Rectal smooth muscle tissue (tissue), 1 donor: Measurements from ENCODE around the gene LRIG1.

ENCODE experiments used
- H3K27ac ChIP-seq: one replicate; pipeline ENCODE4 v1.7.0; 2013; ENCODE audit warnings: low read depth, low read length, inconsistent platforms
- H3K27me3 ChIP-seq: one replicate; pipeline ENCODE4 v1.7.0; 2013; ENCODE audit warnings: low read length; ENCODE audit not compliant: control insufficient read depth, insufficient read depth
- H3K36me3 ChIP-seq: one replicate; pipeline ENCODE4 v1.7.0; 2013; ENCODE audit warnings: low read length; ENCODE audit not compliant: control insufficient read depth, insufficient read depth
- H3K4me1 ChIP-seq: one replicate; pipeline ENCODE4 v1.7.0; 2013; ENCODE audit warnings: low read length; ENCODE audit not compliant: control insufficient read depth, insufficient read depth
- H3K4me3 ChIP-seq: one replicate; pipeline ENCODE4 v1.7.0; 2013; ENCODE audit warnings: low read length
- H3K9ac ChIP-seq: one replicate; pipeline ENCODE4 v1.7.0; 2013; ENCODE audit warnings: low read length

The LRIG1 gene, protein sequence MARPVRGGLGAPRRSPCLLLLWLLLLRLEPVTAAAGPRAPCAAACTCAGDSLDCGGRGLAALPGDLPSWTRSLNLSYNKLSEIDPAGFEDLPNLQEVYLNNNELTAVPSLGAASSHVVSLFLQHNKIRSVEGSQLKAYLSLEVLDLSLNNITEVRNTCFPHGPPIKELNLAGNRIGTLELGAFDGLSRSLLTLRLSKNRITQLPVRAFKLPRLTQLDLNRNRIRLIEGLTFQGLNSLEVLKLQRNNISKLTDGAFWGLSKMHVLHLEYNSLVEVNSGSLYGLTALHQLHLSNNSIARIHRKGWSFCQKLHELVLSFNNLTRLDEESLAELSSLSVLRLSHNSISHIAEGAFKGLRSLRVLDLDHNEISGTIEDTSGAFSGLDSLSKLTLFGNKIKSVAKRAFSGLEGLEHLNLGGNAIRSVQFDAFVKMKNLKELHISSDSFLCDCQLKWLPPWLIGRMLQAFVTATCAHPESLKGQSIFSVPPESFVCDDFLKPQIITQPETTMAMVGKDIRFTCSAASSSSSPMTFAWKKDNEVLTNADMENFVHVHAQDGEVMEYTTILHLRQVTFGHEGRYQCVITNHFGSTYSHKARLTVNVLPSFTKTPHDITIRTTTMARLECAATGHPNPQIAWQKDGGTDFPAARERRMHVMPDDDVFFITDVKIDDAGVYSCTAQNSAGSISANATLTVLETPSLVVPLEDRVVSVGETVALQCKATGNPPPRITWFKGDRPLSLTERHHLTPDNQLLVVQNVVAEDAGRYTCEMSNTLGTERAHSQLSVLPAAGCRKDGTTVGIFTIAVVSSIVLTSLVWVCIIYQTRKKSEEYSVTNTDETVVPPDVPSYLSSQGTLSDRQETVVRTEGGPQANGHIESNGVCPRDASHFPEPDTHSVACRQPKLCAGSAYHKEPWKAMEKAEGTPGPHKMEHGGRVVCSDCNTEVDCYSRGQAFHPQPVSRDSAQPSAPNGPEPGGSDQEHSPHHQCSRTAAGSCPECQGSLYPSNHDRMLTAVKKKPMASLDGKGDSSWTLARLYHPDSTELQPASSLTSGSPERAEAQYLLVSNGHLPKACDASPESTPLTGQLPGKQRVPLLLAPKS

DNA sequence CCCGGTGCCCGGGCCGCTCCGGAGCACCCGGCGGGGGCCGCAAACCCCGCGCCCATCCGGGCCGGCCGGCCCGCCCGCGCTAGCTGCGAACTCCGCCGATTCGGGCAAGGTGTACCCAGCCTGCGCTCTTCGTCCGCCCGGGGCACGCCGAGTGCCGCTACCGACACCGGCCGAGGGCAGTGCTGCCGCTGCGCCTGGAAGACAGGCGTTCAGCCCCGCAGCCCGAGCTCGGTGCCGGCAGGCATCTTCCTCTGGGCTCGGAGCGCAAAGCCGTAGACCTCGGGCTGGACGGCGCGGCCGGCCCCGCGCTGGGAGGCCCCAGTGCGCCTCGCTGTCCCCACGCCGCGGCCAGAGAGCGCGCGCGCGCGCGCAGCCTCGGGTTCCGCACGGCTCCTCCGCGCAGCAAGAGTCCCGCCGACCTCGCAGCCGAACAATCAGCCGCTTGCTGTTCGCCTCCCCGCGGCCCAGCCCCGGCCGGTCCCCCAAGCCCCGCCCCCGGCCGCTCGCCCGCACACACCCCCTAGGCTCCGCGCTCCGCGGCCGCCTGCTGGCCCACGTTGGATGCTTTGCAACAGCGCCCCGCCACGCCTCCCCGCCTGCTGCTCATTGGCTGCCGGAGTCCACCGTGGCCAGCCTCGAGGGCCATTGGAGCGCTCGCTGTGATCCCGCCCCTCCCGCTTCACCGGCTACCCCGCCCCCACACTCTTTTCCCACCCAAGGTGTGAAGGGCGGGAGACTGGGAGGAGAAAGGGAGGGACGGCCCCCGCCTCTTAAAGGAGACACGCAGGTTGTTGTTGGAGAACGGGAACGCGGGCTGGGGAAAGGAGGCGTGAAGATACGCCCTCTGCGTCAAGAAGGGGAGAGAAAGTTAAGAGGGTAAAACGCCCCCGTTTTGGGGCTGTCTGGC is at the start of gene LRIG1:
Gene LRIG1, minus strand, starts transcription at position 447 of the 907 bp plus-strand sequence. CDS start 615 bp downstream, outside the sequence.
- peak within 1 kb of the TSS; percentile 90 for H3K9ac ChIP-seq
- peak within 1 kb of the TSS; percentile 93 for H3K27ac ChIP-seq
- peak within 1 kb of the TSS; percentile 92 for H3K4me3 ChIP-seq
- peaks cover 17% of the 10 kb centered on the region for H3K4me1 ChIP-seq
- H3K36me3 ChIP-seq: no peaks in the 10 kb centered on the region
- no peaks in the 10 kb centered on the region for H3K27me3 ChIP-seq

DNA sequence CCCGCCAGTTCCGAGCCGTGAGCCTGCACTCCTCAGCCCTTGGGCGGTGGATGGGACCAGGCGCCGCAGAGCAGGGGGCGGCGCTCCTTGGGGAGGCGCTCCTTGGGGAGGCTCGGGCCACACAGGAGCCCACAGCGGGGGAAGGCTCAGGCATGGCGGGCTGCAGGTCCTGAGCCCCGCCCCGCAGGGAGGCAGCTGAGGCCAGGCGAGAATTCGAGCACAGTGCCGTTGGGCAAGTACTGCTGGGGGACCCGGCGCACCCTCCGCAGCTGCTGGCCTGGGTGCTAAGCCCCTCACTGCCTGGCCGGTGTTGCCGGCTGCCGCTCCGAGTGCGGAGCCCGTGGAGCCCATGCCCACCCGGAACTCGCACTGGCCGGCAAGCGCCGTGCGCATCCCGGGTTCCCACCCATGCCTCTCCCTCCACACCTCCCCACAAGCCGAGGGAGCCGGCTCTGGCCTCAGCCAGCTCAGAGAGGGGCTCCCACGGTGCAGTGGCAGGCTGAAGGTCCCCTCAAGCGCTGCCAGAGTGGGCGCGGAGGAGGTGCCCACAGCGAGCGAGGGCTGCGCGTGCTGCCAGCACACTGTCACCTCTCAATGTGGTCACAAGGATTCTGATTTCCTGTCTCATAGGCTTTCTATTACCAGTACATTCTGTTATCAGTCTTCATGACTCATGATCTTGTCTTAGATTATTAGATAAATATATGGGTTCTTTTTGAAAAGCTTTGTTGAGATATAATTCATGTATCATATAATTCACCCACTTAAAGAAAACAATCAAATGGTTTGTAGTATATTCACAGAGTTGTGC is 44.0 kb upstream of the LRIG1 start:
- Histone ChIP-seq H3K27ac (no peak overlapping the region), H3K27me3 (no peaks in the 10 kb centered on the region), H3K36me3 (no peaks in the 10 kb centered on the region), H3K4me3 (no peak overlapping the region), H3K9ac (no peak overlapping the region), H3K4me1 (no peaks in the 10 kb centered on the region)

DNA sequence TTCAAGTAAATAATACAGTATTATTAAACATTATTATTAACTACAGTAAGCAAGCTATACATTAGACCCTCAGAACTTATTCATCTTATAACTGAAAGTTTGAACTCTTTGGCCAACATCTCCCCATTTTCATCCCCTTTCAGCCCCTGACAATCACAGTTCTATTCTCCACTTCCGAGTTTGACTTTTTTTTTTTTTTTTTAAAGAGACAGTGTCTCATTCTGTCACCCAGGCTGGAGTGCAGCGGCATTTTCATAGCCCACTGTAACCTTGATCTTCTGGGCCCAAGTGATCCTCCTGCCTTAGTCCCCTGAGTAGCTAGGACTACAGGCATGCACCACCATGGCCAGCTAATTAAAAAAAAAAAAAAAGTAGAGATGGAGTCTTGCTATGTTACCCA is 41.3 kb upstream of the LRIG1 start:
- no peaks in the 10 kb centered on the region for H3K36me3 ChIP-seq
- no peak overlapping the region for H3K27ac ChIP-seq
- no peak overlapping the region for H3K4me3 ChIP-seq
- no peaks in the 10 kb centered on the region for H3K27me3 ChIP-seq
- no peak overlapping the region for H3K9ac ChIP-seq
- H3K4me1 ChIP-seq: no peaks in the 10 kb centered on the region

DNA sequence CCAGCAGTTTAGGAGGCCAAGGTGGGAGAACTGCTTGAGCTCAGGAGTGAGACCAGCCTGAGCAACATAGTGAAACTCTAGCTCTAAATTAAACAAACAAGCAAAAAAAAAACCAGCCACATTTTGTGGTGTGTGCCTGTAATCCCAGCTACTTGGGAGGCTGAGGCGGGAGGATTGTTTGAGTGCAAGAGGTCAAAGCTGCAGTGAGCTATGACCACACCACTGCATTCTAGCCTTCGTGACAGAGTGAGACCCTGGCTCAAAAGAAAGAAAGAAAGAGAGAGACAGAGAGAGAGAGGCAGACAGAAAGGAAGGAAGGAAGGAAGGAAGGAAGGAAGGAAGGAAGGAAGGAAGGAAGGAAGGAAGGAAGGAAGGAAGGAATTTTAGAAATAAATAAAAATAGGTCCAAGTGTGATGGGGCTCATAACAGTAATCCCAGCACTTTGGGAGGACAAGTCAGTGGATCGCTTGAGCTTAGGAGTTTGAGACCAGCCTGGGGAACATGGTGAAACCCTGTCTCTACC is 38.7 kb upstream of the LRIG1 start:
- Histone ChIP-seq H3K36me3 (no peaks in the 10 kb centered on the region), H3K27ac (no peak overlapping the region), H3K4me1 (no peaks in the 10 kb centered on the region), H3K4me3 (no peak overlapping the region), H3K27me3 (no peaks in the 10 kb centered on the region), H3K9ac (no peak overlapping the region)

DNA sequence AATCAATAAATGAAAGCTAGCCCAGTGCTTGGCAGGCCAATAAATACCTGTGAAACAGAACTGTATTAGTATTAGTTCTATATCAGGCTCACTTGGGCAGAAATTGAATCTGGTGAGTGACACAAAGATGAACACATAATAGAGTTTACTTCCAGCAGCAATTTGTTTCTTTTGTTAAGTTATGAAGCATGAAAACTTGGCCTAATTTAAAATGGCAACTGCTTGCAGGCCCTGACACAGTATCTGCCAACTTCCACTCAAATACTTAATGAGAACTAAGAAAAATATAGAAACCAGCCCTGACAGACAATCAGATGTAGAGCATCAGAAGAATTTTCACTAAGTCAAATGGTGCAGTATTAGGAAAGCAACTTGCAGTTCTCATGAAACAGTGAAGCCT is 37.6 kb upstream of the LRIG1 start:
- no peak overlapping the region for H3K9ac ChIP-seq
- H3K27ac ChIP-seq: no peak overlapping the region
- no peaks in the 10 kb centered on the region for H3K36me3 ChIP-seq
- no peaks in the 10 kb centered on the region for H3K4me1 ChIP-seq
- H3K4me3 ChIP-seq: no peak overlapping the region
- no peaks in the 10 kb centered on the region for H3K27me3 ChIP-seq

DNA sequence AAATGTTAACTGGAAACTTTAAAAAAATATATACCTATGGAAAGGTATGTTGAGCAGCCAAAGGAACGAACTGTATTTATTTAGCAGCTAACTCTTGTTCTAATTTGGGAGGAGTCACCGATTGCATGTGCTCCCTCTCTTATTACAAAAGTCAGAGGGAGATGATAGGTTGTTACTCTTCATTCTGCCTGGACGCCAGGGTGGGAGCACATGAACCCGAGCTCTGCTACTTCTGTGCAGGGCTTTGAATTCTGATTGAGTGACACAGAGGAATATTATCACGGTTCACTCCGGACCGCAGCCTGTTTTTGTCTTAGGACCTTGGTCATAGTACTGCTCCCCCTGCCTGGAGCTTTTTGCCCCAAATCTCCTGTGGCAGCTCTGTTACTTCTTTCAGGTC is 36.9 kb upstream of the LRIG1 start:
- H3K9ac ChIP-seq: no peak overlapping the region
- H3K4me3 ChIP-seq: no peak overlapping the region
- H3K27ac ChIP-seq: no peak overlapping the region

DNA sequence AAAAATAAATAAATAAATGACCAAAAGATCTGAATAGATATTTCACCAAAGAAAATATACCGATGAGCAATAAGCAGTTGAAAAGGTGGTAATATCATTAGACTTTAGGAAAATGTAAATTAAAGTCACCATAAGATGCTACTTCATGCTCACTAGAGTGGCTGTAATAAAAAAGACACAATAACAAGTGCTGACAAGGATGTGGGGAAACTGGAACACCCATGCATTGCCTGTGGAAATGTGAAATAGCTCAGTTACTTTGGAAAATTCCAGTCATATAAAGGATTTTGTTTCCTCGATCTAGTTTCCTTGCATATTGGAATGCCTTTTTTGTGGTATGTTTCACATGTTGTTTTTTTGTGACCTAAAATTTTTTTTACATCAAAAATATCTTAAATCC is 36.0 kb upstream of the LRIG1 start:
- no peak overlapping the region for H3K9ac ChIP-seq
- H3K4me1 ChIP-seq: no peaks in the 10 kb centered on the region
- H3K27ac ChIP-seq: no peak overlapping the region
- no peak overlapping the region for H3K4me3 ChIP-seq
- no peaks in the 10 kb centered on the region for H3K27me3 ChIP-seq
- no peaks in the 10 kb centered on the region for H3K36me3 ChIP-seq

More for the DNA sequence above, 36.9 kb upstream of the LRIG1 start:
- H3K27me3 ChIP-seq: no peaks in the 10 kb centered on the region
- H3K36me3 ChIP-seq: no peaks in the 10 kb centered on the region
- H3K4me1 ChIP-seq: no peaks in the 10 kb centered on the region

DNA sequence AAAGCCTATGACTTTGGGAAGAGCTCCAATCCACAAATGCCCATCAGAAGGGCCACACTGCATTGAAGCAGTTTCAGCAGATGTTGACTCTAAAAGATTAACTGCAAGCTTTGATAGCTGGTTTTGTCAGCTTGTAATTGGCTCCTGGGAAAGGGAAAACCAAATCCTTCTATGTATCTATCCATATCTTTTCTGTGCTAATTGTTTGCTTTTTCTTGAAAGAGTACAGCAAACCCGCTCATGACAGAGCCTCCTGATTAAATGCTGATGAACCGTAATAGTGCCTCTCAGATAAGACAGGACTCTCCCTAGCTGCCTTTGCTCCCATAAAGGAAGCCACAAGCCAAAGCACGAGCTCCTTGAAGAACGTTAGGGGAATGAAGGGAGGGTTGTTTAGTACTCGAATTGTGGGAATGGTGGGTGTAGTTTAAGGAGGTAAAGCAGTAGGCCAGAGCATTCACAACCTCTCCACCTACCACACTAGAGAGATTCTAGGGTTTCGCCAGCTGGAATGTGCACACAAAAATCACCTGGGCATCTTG is 33.6 kb upstream of the LRIG1 start:
- H3K4me3 ChIP-seq: no peak overlapping the region
- H3K36me3 ChIP-seq: no peaks in the 10 kb centered on the region
- H3K27ac ChIP-seq: no peak overlapping the region
- H3K9ac ChIP-seq: no peak overlapping the region
- no peaks in the 10 kb centered on the region for H3K4me1 ChIP-seq
- no peaks in the 10 kb centered on the region for H3K27me3 ChIP-seq

DNA sequence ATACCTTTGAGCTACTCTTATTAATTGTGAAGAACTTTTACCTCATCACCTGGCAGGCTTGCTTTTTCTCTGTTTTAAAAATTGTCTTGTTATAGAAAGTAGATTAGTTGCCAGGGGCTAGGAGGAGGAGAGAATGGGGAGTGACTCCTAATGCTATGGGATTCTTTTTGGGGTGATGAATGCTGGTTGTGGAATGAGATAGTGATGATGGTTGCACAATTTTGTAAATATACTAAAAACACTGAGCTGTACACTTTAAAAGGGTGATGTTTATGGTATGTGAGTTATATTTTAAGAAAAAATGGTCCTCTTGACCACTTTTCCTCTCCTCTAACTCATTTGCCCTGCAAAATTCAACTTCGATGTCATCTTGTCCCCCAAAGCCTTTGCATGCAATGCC is 31.8 kb upstream of the LRIG1 start:
- Histone ChIP-seq H3K4me3 (no peak overlapping the region), H3K9ac (no peak overlapping the region), H3K4me1 (no peaks in the 10 kb centered on the region), H3K36me3 (no peaks in the 10 kb centered on the region), H3K27me3 (no peaks in the 10 kb centered on the region), H3K27ac (no peak overlapping the region)

DNA sequence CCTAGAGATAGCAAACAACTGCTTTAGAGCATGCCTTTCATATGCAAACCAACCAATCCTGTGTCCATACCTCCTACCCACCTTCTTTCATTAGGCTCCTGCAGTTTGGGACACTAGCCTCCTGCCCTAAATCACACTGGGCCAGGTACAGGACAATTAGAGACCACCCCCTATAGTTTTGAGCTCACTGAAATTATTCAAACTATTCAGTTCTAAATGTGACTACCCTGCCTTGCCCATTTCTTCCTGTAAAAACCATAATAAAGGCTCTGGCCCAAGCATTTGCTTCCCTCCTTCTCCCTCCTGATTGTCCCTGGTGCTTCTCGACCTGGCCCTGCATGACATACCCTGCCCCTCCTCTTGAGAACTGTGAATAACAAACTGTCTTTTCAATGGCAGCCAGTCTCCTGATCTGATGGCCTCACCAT is 31.4 kb upstream of the LRIG1 start:
- no peak overlapping the region for H3K27ac ChIP-seq
- H3K36me3 ChIP-seq: no peaks in the 10 kb centered on the region
- H3K9ac ChIP-seq: no peak overlapping the region
- no peaks in the 10 kb centered on the region for H3K4me1 ChIP-seq
- H3K4me3 ChIP-seq: no peak overlapping the region
- no peaks in the 10 kb centered on the region for H3K27me3 ChIP-seq

DNA sequence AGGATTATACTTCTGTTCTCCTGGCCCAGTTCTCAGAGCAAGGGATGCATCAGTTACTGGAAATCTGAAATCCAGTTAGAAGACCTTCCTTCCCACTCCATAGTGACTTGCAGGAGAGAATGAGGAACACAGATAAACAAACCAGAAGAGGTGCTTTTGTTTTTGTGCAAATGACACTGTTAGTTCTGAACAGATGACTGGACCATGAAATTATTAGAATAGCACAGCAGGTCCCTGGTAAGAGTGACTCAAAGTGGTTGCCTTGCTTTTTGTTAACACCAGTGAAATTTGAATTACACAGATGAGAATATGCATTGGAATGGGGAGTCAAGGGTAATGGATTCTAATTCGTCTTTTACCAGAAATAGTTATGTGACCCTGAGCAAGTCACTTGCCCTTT is 30.4 kb upstream of the LRIG1 start:
- H3K4me3 ChIP-seq: no peak overlapping the region
- H3K36me3 ChIP-seq: no peaks in the 10 kb centered on the region
- H3K27me3 ChIP-seq: no peaks in the 10 kb centered on the region
- H3K27ac ChIP-seq: no peak overlapping the region
- H3K9ac ChIP-seq: no peak overlapping the region
- no peaks in the 10 kb centered on the region for H3K4me1 ChIP-seq
